Measurements from ENCODE around the gene IRAK2. TPM values are rescaled to one million over a fixed set of nuclear protein-coding genes. Genes with fewer than 3 reads are reported as not detected.

The IRAK2 gene
- total RNA-seq, 2 donors from 2014 or later: 1.0 to 2.6 TPM

- H3K4me1 ChIP-seq: no peaks in the 10 kb centered on the region
- H3K9ac ChIP-seq (ENCODE audit: low read depth in 2 of 2, low read length in 2 of 2): no peak overlapping the region
- H3K9me3 ChIP-seq: no peaks in the 10 kb centered on the region
- intact Hi-C loops (cut with DNase I): no loop called here
- H3K27me3 ChIP-seq: no peaks in the 10 kb centered on the region
- H3K27ac ChIP-seq: no peak overlapping the region
- TF ChIP-seq CTCF (IDR thresholded peaks at IDR 0.05): no peak
- no peak overlapping the region for H3K4me3 ChIP-seq
- no peaks in the 10 kb centered on the region for H3K36me3 ChIP-seq
- no peak for DNase-seq
These were observed 70.8 kb downstream of the IRAK2 start for GRCh38 chr3:10235551-10235950.

DNA sequence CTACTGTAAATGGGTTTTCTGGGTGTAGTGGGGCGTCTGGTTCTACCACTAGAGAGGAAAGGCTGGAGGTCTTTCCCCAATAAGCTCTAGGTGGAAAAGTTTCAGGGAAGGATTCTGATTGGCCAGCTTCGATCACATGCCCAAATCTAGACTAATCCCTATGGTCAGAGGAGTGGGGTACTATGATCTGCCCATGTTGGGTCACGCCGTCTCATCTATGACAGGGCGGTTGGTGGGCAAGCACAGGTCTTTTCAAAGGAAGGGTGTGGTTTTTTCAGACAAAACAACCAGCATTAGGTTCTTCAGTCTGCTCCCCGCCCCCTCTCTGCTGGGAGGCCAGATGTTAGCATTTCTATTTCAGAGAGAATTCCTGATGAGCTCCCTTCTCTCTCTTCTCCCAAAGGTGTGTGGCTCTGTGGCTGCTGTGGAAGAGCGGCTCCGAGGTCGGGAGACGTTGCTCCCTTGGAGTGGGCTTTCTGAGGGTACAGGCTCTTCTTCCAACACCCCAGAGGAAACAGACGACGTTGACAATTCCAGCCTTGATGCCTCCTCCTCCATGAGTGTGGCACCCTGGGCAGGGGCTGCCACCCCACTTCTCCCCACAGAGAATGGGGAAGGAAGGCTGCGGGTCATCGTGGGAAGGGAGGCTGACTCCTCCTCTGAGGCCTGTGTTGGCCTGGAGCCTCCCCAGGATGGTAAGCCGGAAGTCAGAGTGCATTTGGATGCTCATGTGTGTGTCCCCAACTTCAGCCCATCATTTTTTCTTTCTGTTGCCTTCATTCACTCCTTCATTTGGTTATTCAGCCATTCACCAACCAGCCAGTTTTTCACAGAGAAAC, 73.8 kb downstream of the IRAK2 start:
- no peaks in the 10 kb centered on the region for H3K36me3 ChIP-seq
- intact Hi-C loops (cut with DNase I): no loop called here
- H3K9ac ChIP-seq (ENCODE audit: low read depth in 2 of 2, low read length in 2 of 2): no peak overlapping the region
- no peaks in the 10 kb centered on the region for H3K27me3 ChIP-seq
- no peak overlapping the region for H3K27ac ChIP-seq
- H3K4me1 ChIP-seq: no peaks in the 10 kb centered on the region
- no peak for DNase-seq
- no peaks in the 10 kb centered on the region for H3K9me3 ChIP-seq
- H3K4me3 ChIP-seq: no peak overlapping the region
- no peak for TF ChIP-seq CTCF (IDR thresholded peaks at IDR 0.05)

DNA sequence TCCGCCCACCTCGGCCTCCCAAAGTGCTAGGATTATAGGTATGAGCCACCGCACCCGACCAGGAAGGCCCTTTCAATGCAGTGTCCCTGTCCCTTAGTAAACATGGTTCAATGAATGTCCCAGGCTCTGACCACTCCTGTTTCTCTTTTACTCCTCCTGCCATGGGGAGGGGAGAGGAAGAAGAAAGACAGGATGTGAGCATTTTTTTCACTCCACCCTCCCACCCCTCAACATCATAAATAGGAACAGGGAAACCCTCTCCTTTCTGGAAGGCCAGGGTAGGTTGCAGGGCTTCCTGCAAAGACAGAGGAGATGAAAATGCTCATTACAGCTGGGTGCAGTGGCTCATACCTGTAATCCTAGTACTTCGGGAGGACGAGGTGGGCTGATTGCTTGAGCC, 76.1 kb downstream of the IRAK2 start:
- intact Hi-C loops (cut with DNase I): no loop called here
- no peak for TF ChIP-seq CTCF (IDR thresholded peaks at IDR 0.05)
- no peak for DNase-seq
- H3K27ac ChIP-seq: no peak overlapping the region
- no peak overlapping the region for H3K4me3 ChIP-seq
- no peak overlapping the region for H3K9ac ChIP-seq (ENCODE audit: low read depth in 2 of 2, low read length in 2 of 2)
- no peaks in the 10 kb centered on the region for H3K9me3 ChIP-seq
- no peaks in the 10 kb centered on the region for H3K27me3 ChIP-seq
- H3K4me1 ChIP-seq: no peaks in the 10 kb centered on the region
- H3K36me3 ChIP-seq: no peaks in the 10 kb centered on the region

DNA sequence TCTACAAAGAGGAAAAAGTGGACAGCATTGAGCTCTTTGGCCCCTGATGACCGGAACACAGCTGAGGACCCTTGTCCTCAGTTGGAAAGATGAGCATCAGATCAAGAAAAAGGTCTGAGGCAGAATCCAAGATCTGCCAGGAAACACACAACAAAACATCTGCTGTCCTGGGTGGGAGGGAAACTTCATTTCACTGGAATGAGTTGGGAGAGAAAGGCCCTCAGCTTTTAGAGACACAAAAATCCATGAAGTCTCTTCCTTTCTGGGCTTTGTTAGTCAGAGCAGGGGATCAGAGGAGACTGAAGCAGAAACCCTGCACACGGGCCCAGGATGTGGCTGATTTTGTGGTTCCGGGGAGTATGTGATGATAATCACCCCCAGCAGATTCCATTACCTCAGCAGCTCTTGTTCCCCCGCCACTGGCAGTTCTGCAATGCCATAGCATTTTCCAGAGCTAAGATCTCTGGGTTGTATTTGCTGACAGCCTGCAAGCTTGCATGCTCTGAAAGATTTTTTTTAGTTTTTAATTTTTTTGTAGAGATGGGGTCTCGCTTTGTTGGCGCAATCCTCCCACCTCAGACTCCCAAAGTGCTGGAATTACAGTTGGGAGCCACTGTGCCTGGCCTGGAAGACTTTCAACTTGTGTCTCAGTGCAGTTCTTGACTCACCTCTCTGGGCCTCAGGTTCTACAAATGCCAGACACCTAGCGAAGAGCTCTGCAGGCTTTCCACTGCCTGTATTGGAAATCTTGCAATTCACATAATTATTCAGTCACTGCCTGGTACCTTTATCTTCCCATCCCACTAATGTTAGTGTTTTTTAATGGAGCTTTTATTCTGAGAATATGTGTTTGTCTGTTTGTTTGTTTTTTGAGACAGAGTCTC, 77.7 kb downstream of the IRAK2 start:
- peak overlapping the region; percentile 12 for H3K27ac ChIP-seq
- H3K4me3 ChIP-seq: no peak overlapping the region
- no peaks in the 10 kb centered on the region for H3K4me1 ChIP-seq
- peak; percentile 36 for DNase-seq
- no peak overlapping the region for H3K9ac ChIP-seq (ENCODE audit: low read depth in 2 of 2, low read length in 2 of 2)
- no peaks in the 10 kb centered on the region for H3K9me3 ChIP-seq
- TF ChIP-seq CTCF (IDR thresholded peaks at IDR 0.05): no peak
- H3K27me3 ChIP-seq: no peaks in the 10 kb centered on the region
- intact Hi-C loops (cut with DNase I): no loop called here
- H3K36me3 ChIP-seq: no peaks in the 10 kb centered on the region

DNA sequence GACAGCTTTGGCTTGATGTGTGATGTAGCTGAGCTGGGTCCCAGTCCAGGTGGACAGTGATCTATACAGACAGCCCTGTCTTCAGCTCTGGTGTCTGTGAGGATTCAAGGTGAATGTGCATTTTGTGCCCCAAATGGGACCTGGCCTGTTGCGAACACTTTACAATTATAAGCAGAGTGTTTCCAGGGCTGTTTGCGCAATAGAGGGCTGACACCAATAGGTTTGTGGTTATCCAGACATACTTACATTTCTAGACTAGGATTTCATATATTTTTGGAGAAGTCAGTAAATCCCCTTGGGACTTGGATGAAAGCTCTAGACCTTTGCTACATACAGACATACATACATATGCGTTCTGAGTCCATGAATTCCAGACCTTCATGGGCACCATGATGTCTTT, 79.3 kb downstream of the IRAK2 start:
- intact Hi-C loops (cut with DNase I): no loop called here
- H3K36me3 ChIP-seq: no peaks in the 10 kb centered on the region
- no peaks in the 10 kb centered on the region for H3K27me3 ChIP-seq
- no peak for TF ChIP-seq CTCF (IDR thresholded peaks at IDR 0.05)
- H3K9me3 ChIP-seq: no peaks in the 10 kb centered on the region
- no peak for DNase-seq
- no peaks in the 10 kb centered on the region for H3K4me1 ChIP-seq
- no peak overlapping the region for H3K27ac ChIP-seq
- H3K9ac ChIP-seq (ENCODE audit: low read depth in 2 of 2, low read length in 2 of 2): no peak overlapping the region
- H3K4me3 ChIP-seq: no peak overlapping the region
